Endodermal cell (in vitro differentiated cells): ENCODE data around the gene FREM2. TPM values are rescaled to one million over a fixed set of nuclear protein-coding genes. Genes with fewer than 3 reads are reported as not detected.

ENCODE experiments used
- DNase-seq: peaks from one replicate; pipeline ENCODE4 v3.0.0-alpha.2; 2017
- H3K27ac ChIP-seq: 2 replicates; pipeline ENCODE4 v1.5.1; 2013; ENCODE audit warnings: mild to moderate bottlenecking, low read depth, low read length, moderate library complexity
- H3K27me3 ChIP-seq: 2 replicates; pipeline ENCODE4 v1.6.1; 2013; ENCODE audit warnings: mild to moderate bottlenecking, low read length, moderate library complexity; ENCODE audit not compliant: insufficient read depth, control insufficient read depth, poor library complexity, severe bottlenecking
- H3K36me3 ChIP-seq: 2 replicates; pipeline ENCODE4 v1.7.0; 2013; ENCODE audit warnings: mild to moderate bottlenecking, low read length, moderate library complexity; ENCODE audit not compliant: control insufficient read depth, insufficient read depth
- H3K4me1 ChIP-seq: one replicate; pipeline ENCODE4 v1.7.0; 2013; ENCODE audit warnings: low read length; ENCODE audit not compliant: control insufficient read depth, insufficient read depth
- H3K4me3 ChIP-seq: 2 replicates; pipeline ENCODE4 v1.5.1; 2013; ENCODE audit warnings: mild to moderate bottlenecking, low read length, moderate library complexity
- H3K9ac ChIP-seq: 2 replicates; pipeline ENCODE4 v1.6.1; 2013; ENCODE audit warnings: mild to moderate bottlenecking, low read length, moderate library complexity; ENCODE audit not compliant: poor library complexity, severe bottlenecking; ENCODE audit errors: extremely low read depth
- H3K9me3 ChIP-seq: 2 replicates; pipeline ENCODE4 v1.6.1; 2013; ENCODE audit warnings: mild to moderate bottlenecking, low read length, moderate library complexity; ENCODE audit not compliant: control insufficient read depth
- H3K27ac Mint-ChIP-seq: 2 replicates; pipeline ENCODE4 v1.8.0; 2020; ENCODE audit warnings: mixed read lengths
- H3K27me3 Mint-ChIP-seq: 2 replicates; pipeline ENCODE4 v1.8.0; 2021; ENCODE audit warnings: mild to moderate bottlenecking, mixed read lengths; ENCODE audit not compliant: insufficient read depth
- H3K36me3 Mint-ChIP-seq: 2 replicates; pipeline ENCODE4 v1.8.0; 2020; ENCODE audit warnings: low read depth, mixed read lengths
- H3K4me1 Mint-ChIP-seq: 2 replicates; pipeline ENCODE4 v1.8.0; 2020; ENCODE audit warnings: mixed read lengths
- H3K4me3 Mint-ChIP-seq: 2 replicates; pipeline ENCODE4 v1.8.0; 2020; ENCODE audit warnings: mild to moderate bottlenecking, moderate library complexity, mixed read lengths
- H3K9me3 Mint-ChIP-seq: 2 replicates; pipeline ENCODE4 v1.8.0; 2020; ENCODE audit warnings: mild to moderate bottlenecking, mixed read lengths
- WGBS, 2 experiments: methylation state at CpG; one replicate each; pipeline versions ENCODE4 v1.1.5 to v1.1.7; 2013; ENCODE audit warnings: missing lambda C conversion rate in 2 of 2, mixed read lengths in 1 of 2; ENCODE audit not compliant: insufficient coverage in 1 of 2, insufficient read length in 1 of 2; 5-methylcytosine and 5-hydroxymethylcytosine counted together
- long read RNA-seq, 4 experiments: library from polyadenylated mRNA in 2 of 4; library from RNA in 1 of 4; library from capped mRNA in 1 of 4; stranded (forward) in 3 of 4; unstranded in 1 of 4; transcript quantifications; one replicate each; pipeline ENCODE4 v2.0.0, GENCODE V29; 2020 to 2021; ENCODE audit warnings: inconsistent platforms in 1 of 4
- polyA plus RNA-seq, 2 experiments: library from polyadenylated mRNA; stranded (reverse); fragments of 50-300 nt; gene quantifications; one replicate each; pipeline ENCODE4 v1.2.3, GENCODE V29; 2013
- total RNA-seq, 2 donors: library from RNA; stranded (reverse); fragmentation: NEBNext Ultra II Directional in 1 of 2; extraction: Animal tissue kit (Norgen Biotek cat#: 25700) in 1 of 2; gene quantifications; 2 replicates in 1 of 2; 3 replicates in 1 of 2; pipeline ENCODE4 v1.2.1, GENCODE V29; 2021
- TF ChIP-seq, protein P1 (sequence below): fragments of 200-600 bp; sonication (generic); conservative IDR thresholded peaks from 2 replicates; pipeline ENCODE4 v1.5.0; 2021; ENCODE audit warnings: antibody characterized with exemption, mild to moderate bottlenecking

FREM2 gene, protein sequence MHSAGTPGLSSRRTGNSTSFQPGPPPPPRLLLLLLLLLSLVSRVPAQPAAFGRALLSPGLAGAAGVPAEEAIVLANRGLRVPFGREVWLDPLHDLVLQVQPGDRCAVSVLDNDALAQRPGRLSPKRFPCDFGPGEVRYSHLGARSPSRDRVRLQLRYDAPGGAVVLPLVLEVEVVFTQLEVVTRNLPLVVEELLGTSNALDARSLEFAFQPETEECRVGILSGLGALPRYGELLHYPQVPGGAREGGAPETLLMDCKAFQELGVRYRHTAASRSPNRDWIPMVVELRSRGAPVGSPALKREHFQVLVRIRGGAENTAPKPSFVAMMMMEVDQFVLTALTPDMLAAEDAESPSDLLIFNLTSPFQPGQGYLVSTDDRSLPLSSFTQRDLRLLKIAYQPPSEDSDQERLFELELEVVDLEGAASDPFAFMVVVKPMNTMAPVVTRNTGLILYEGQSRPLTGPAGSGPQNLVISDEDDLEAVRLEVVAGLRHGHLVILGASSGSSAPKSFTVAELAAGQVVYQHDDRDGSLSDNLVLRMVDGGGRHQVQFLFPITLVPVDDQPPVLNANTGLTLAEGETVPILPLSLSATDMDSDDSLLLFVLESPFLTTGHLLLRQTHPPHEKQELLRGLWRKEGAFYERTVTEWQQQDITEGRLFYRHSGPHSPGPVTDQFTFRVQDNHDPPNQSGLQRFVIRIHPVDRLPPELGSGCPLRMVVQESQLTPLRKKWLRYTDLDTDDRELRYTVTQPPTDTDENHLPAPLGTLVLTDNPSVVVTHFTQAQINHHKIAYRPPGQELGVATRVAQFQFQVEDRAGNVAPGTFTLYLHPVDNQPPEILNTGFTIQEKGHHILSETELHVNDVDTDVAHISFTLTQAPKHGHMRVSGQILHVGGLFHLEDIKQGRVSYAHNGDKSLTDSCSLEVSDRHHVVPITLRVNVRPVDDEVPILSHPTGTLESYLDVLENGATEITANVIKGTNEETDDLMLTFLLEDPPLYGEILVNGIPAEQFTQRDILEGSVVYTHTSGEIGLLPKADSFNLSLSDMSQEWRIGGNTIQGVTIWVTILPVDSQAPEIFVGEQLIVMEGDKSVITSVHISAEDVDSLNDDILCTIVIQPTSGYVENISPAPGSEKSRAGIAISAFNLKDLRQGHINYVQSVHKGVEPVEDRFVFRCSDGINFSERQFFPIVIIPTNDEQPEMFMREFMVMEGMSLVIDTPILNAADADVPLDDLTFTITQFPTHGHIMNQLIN (N-terminal part only)
- total RNA-seq, result 10 to 100 TPM; 20.4 to 28.4 TPM
- 10.4 TPM for polyA plus RNA-seq (2013, experiment 1 of 2)
- polyA plus RNA-seq (2013, experiment 2 of 2), result 11.5 TPM
- long read RNA-seq, experiment 1, partial matches to known transcripts, result 2 of 12 reads
- long read RNA-seq, experiment 1, other reads (novel, unspliced or antisense), result 10 of 12 reads
- long read RNA-seq, experiment 2, full-length matches to known transcripts, result 1 of 25 reads
- long read RNA-seq, experiment 2, partial matches to known transcripts, result 23 of 25 reads
- long read RNA-seq, experiment 2, other reads (novel, unspliced or antisense), result 1 of 25 reads
- long read RNA-seq, experiment 3, partial matches to known transcripts, result 0 of 5 reads
- long read RNA-seq, experiment 3, other reads (novel, unspliced or antisense), result 5 of 5 reads
- long read RNA-seq, experiment 4, result 0 reads

DNA sequence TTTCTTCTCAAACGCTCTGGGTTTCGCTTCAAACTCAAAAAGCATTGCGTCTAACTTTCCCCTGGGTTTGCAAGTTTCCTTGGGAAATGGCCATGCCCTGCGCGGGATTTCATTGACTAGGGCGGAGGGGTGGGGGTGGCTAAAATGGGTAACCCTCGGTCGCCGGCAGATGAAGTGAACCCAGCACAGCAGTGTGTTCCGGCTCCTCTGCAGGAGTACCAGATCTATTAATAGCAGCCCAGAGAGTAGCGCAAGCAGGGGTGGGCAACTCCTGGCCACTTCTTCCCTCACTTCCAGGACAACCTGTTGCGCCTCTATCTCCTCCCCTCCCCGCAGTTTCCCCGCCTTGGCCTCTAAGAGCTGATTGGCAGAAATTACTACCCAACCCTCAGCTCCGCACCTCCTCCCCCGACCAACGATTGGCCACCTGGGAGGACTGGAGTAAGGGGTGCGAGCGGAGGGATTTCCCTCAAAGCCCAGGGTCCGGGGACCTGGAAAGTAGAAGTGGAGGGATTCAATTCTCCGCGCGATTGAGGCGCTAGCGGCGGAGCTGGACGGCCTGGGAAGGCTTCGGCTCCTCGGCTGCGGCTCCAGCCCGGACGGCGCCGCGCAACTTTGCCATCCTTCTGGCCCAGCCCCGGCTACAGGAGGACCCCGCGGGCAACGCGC is at the start of gene FREM2:
Gene FREM2, plus strand, starts transcription at position 501 of the 669 bp plus-strand sequence. CDS start 268 bp downstream, outside the sequence.
- Mint-ChIP-seq H3K27ac (peak within 1 kb of the TSS; percentile 82), H3K9me3 (no peaks in the 10 kb centered on the region), H3K27me3 (peaks cover 29% of the 10 kb centered on the region), H3K4me1 (peaks cover 12% of the 10 kb centered on the region), H3K36me3 (peaks cover 18% of the 10 kb centered on the region), H3K4me3 (peak within 1 kb of the TSS; percentile 77)
- Histone ChIP-seq H3K4me3 (peak within 1 kb of the TSS; percentile 88), H3K27ac (peak within 1 kb of the TSS; percentile 50), H3K36me3 (no peaks in the 10 kb centered on the region), H3K27me3 (peaks cover 17% of the 10 kb centered on the region), H3K9ac (peak within 1 kb of the TSS; percentile 38), H3K4me1 (peaks cover 3% of the 10 kb centered on the region), H3K9me3 (no peaks in the 10 kb centered on the region)
- WGBS, 2 experiments, result 0% methylated on average over 5 to 37 of the region's 40 CpGs
- TF ChIP-seq, protein P1, sequence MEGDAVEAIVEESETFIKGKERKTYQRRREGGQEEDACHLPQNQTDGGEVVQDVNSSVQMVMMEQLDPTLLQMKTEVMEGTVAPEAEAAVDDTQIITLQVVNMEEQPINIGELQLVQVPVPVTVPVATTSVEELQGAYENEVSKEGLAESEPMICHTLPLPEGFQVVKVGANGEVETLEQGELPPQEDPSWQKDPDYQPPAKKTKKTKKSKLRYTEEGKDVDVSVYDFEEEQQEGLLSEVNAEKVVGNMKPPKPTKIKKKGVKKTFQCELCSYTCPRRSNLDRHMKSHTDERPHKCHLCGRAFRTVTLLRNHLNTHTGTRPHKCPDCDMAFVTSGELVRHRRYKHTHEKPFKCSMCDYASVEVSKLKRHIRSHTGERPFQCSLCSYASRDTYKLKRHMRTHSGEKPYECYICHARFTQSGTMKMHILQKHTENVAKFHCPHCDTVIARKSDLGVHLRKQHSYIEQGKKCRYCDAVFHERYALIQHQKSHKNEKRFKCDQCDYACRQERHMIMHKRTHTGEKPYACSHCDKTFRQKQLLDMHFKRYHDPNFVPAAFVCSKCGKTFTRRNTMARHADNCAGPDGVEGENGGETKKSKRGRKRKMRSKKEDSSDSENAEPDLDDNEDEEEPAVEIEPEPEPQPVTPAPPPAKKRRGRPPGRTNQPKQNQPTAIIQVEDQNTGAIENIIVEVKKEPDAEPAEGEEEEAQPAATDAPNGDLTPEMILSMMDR, result no peak
- DNase-seq, result peak; percentile 98

GRCh38 chr13:38637576-38637975 is 49.3 kb upstream of the FREM2 start:
- DNase-seq, result no peak
- Histone ChIP-seq H3K9ac (no peak overlapping the region), H3K4me1 (no peaks in the 10 kb centered on the region), H3K27me3 (no peaks in the 10 kb centered on the region), H3K36me3 (no peaks in the 10 kb centered on the region), H3K9me3 (no peaks in the 10 kb centered on the region), H3K27ac (no peak overlapping the region), H3K4me3 (no peak overlapping the region)
- Mint-ChIP-seq H3K27ac (no peak overlapping the region), H3K4me3 (no peak overlapping the region), H3K27me3 (no peaks in the 10 kb centered on the region), H3K36me3 (no peaks in the 10 kb centered on the region), H3K9me3 (no peaks in the 10 kb centered on the region), H3K4me1 (peaks cover 6% of the 10 kb centered on the region)
- TF ChIP-seq, protein P1, result no peak
- 88 to 97% methylated on average over 2 to 3 of the region's 3 CpGs for WGBS, 2 experiments
